ENCODE data around the gene TMEM9.

The TMEM9 gene

GRCh38 chr1:201144701-201145100 lies 9.6 kb downstream of the TMEM9 start:
- no peak for DNase-seq

- DNase-seq: no peak
Measured at GRCh38 chr1:201143726-201144635, 10.3 kb downstream of the TMEM9 start.

GRCh38 chr1:201142849-201143725 lies 11.2 kb downstream of the TMEM9 start:
- DNase-seq: no peak

- DNase-seq: no peak
Measured at GRCh38 chr1:201142011-201142848, 12.0 kb downstream of the TMEM9 start.

- DNase-seq: no peak
Measured at GRCh38 chr1:201141418-201141817, 12.9 kb downstream of the TMEM9 start.

GRCh38 chr1:201140941-201141260 lies 13.4 kb downstream of the TMEM9 start:
- DNase-seq: no peak

- DNase-seq: no peak
Measured at GRCh38 chr1:201140235-201140940, 13.9 kb downstream of the TMEM9 start.

GRCh38 chr1:201139756-201140155 lies 14.5 kb downstream of the TMEM9 start:
- no peak for DNase-seq

- no peak for DNase-seq
Measured at GRCh38 chr1:201139306-201139705, 15.0 kb downstream of the TMEM9 start.

GRCh38 chr1:201138311-201138840 lies 15.9 kb downstream of the TMEM9 start:
- no peak for DNase-seq

- DNase-seq: no peak
Measured at GRCh38 chr1:201137579-201138310, 16.5 kb downstream of the TMEM9 start.

- no peak for DNase-seq
Measured at GRCh38 chr1:201137024-201137392, 17.3 kb downstream of the TMEM9 start.

- no peak for DNase-seq
Measured at GRCh38 chr1:201136355-201137023, 17.8 kb downstream of the TMEM9 start.

GRCh38 chr1:201134405-201134804 lies 19.9 kb downstream of the TMEM9 start:
- no peak for DNase-seq

- DNase-seq: no peak
Measured at GRCh38 chr1:201131398-201131797, 22.9 kb downstream of the TMEM9 start.

- DNase-seq: no peak
Measured at GRCh38 chr1:201128962-201129361, 25.3 kb downstream of the TMEM9 start.

GRCh38 chr1:201128476-201128875 lies 25.8 kb downstream of the TMEM9 start:
- no peak for DNase-seq

- no peak for DNase-seq
Measured at GRCh38 chr1:201127755-201128455, 26.4 kb downstream of the TMEM9 start.

GRCh38 chr1:201126832-201127754 lies 27.2 kb downstream of the TMEM9 start, which contains the start of gene ASCL5:
Gene ASCL5, minus strand, starts transcription at chr1:201127184. Its CDS starts 11,812 bp downstream, at chr1:201115372.
- no peak for DNase-seq

All from suppressor macrophage treated with lipopolysaccharide for 4 hours (primary cell).